Iris pigment epithelial cell (primary cell): ENCODE results near the gene CEL.
"Not testable (repeated sequence)": the region's sequence is repeated elsewhere in the genome, so short reads cannot be mapped to it uniquely, and the experiment has no call there.

Experiments used
- DNase-seq: peaks from one replicate; pipeline ENCODE4 v3.0.0-alpha.2; 2011; ENCODE audit warnings: low read depth

CEL gene

GRCh38 chr9:133064241-133065069 is 2.7 kb downstream of the CEL start:
- no peak for DNase-seq

DNA sequence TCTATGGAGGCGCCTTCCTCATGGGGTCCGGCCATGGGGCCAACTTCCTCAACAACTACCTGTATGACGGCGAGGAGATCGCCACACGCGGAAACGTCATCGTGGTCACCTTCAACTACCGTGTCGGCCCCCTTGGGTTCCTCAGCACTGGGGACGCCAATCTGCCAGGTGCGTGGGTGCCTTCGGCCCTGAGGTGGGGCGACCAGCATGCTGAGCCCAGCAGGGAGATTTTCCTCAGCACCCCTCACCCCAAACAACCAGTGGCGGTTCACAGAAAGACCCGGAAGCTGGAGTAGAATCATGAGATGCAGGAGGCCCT is 3.2 kb downstream of the CEL start:
- no peak for DNase-seq

GRCh38 chr9:133066181-133066983 is 4.6 kb downstream of the CEL start:
- no peak for DNase-seq

DNA sequence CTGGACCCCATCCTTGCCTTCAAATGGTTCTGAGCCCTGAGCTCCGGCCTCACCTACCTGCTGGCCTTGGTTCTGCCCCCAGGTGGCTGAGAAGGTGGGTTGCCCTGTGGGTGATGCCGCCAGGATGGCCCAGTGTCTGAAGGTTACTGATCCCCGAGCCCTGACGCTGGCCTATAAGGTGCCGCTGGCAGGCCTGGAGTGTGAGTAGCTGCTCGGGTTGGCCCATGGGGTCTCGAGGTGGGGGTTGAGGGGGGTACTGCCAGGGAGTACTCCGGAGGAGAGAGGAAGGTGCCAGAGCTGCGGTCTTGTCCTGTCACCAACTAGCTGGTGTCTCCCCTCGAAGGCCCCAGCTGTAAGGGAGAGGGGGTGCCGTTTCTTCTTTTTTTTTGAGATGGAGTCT is 5.2 kb downstream of the CEL start:
- DNase-seq: no peak

GRCh38 chr9:133067813-133068212 is 6.0 kb downstream of the CEL start:
- DNase-seq: no peak

- DNase-seq: not testable (repeated sequence)
Measured at GRCh38 chr9:133068431-133068830, 6.7 kb downstream of the CEL start.

GRCh38 chr9:133070500-133070961 is 8.8 kb downstream of the CEL start:
- DNase-seq: not testable (repeated sequence)

GRCh38 chr9:133070985-133071384 is 9.2 kb downstream of the CEL start:
- not testable (repeated sequence) for DNase-seq

- DNase-seq: no peak
Measured at GRCh38 chr9:133071484-133072150, 9.8 kb downstream of the CEL start.

GRCh38 chr9:133072210-133072609 is 10.4 kb downstream of the CEL start:
- DNase-seq: not testable (repeated sequence)

- DNase-seq: no peak
Measured at GRCh38 chr9:133073086-133074014, 11.6 kb downstream of the CEL start.

- peak; percentile 29 for DNase-seq
Measured at GRCh38 chr9:133074111-133074651, 12.4 kb downstream of the CEL start.

GRCh38 chr9:133075925-133076630 is 14.3 kb downstream of the CEL start:
- peak; percentile 90 for DNase-seq

DNA sequence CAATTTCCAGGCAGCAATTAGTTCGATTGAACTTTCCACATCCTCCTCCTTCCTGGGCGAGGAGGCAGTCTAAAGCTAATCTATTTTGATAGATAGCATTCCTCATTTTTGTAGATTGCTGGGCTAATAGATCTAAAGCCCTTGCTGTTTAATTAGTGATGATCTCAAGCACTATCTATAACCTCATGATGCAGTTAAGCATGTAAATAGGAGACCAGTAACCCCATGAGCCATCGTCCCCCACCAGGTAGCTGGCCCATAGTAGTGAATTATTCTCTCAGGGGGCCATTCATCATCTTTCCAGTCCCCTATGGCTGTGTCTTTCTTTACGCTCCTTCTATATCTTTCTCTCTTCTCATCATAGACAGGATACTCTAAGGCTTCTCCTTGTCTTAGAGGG is 14.9 kb downstream of the CEL start:
- no peak for DNase-seq

- no peak for DNase-seq
Measured at GRCh38 chr9:133078486-133078885, 16.7 kb downstream of the CEL start.

DNA sequence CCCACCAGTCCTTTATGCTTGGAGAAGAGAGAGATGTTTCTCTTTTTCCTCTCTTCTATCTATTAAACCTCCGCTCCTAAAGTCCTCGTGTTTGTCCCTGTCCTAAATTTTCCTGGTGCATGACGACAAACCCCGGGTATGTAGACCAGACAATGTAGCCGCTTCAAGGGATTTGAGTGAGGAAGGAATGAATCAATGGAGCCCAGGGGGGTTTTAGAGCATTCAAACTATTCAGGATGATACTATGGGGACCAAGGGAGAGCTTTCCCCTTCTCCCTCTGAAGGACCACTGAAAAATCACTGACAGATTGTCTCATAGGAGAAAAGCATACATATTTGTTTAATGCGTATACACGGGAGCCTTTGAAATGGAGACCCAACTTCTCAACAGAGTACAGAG is 18.4 kb downstream of the CEL start:
- DNase-seq: no peak

DNA sequence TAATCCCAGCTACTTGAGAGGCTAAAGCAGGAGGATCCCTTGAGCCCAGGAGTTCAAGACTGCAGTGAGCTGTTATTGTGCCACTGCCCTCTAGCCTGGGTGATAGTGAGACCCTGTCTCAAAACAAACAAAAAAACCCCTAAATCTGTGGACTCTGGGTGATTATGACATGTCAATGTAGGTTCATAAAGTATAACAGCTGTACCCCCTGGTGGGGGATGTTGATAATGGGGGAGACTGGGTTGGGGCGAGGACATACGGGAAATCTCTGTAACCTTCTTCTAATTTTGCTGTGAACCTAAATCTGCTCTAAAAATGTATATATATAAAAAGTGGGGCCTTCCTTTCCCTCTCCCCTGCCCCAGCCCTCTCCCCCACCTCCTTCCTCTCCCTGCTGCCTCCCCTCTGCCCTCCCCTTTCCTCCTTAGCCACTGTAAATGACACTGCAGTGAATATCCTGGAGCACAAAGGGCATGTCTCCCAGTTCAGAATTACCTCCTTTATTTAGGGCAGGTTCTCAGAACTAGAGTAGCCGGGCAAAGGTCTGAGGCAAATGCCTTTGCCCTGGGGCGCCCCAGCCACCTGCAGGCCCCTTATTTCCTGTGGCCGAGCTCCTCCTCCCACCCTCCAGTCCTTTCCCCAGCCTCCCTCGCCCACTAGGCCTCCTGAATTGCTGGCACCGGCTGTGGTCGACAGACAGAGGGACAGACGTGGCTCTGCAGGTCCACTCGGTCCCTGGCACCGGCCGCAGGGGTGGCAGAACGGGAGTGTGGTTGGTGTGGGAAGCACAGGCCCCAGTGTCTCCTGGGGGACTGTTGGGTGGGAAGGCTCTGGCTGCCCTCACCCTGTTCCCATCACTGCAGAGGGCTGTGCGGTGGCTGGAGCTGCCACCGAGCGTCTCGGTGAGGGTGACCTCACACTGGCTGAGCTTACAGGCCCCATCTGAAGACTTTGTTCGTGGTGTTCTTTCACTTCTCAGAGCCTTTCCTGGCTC is 19.3 kb downstream of the CEL start:
- DNase-seq: not testable (repeated sequence)

- not testable (repeated sequence) for DNase-seq
Measured at GRCh38 chr9:133081957-133082644, 20.3 kb downstream of the CEL start.

- DNase-seq: not testable (repeated sequence)
Measured at GRCh38 chr9:133083688-133084087, 21.9 kb downstream of the CEL start.
